IPS-NIHi11 (cell line): ENCODE data around the gene WNT7B.

Source experiments
- DNase-seq: peaks from one replicate; pipeline ENCODE4 v3.0.0; 2012; ENCODE audit warnings: mixed read lengths, low spot score

WNT7B gene

DNA sequence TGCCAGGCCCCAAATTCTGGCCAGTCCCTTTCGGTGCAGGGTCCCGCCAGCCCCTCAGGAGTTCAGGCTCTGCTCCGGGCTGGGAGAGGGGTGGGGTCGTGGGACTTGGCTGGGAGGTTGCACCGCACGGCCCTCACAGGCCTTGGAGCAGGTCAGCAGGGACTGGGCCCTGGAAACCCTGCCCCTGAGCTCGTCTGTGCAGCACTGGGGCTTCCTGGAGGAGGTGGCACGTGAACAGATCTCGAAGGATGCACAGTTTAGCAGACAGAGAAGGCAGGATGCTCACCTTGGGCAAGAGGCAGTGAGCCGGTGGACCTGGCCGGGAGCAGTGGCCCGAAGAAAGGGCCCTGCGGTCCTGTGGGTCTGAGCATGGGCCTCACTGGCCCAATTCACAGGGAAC is 70.0 kb downstream of the WNT7B start:
- DNase-seq, result no peak

DNA sequence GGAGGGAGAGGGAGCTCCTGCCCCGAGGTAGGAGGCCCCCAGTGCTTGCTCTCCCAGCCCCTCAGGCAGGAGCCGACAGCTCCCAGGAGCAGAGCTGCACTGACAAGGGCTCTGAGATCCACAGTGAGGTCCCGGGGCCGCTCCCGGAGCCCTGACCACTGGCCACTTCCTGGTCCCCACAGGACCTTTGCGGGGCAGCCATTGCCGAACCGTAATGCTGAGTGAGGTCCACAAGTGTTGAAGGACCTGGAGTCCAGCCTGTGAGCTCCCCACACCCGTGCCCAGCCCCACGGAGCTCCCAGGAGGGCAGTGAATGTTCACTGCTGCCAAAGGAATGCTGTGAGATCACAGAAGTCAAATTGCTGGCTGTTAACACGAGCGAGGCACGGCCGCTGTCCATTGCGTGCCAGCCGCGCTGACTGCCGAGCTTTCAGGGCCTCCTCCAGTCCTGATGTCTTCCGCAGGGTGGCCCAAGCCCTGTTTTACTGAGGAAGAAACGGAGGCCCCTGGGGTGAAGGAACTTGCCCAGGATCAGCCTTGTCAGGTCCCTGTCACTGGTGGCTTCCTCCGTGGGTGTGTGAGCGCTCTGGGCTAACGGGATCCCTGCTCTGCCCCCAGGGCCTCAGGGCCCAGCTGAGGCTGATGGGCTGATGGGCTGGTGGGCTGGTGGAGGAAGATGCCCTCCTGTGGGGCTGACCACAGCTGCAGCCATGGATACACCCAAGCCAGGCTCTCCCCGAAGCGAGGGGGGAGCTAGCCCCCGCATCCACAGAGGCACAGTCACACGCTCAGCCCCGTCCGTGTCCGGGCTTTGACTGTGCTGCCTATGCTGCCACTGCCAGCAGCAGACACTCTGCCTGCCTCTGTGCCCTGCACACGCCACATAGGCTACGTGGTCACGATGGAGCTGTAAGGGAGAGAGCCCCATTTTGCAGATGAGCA is 70.8 kb downstream of the WNT7B start:
- no peak for DNase-seq

DNA sequence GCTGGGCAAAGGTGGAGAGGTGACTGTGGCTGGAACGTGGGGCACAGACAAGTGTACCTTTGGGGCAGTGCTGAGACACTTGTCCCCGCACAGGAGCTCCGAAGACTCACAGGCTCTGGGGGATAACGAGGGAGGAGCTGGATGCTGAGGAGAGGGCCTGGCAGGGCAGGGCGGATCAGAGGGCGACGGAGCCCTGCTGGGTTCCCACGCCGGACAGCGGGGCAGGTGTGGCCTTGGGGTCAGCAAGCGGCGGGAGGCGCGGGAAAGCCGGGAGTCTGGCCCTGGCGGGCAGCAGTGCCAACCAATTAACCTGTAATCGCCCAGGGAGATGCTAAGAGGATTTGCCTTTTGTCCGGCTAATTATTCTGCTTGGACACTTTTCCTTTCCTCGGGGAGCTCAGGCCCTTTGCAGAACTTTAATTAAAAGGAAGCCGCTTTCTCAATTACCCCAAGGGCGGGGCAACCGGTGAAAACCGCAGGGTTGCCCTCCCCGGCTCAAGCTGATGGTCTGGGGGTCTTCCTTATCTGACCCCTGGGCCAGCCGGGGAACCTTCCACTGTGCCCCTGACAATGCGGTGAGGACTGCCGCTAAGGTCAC is 71.5 kb downstream of the WNT7B start:
- DNase-seq, result no peak

DNA sequence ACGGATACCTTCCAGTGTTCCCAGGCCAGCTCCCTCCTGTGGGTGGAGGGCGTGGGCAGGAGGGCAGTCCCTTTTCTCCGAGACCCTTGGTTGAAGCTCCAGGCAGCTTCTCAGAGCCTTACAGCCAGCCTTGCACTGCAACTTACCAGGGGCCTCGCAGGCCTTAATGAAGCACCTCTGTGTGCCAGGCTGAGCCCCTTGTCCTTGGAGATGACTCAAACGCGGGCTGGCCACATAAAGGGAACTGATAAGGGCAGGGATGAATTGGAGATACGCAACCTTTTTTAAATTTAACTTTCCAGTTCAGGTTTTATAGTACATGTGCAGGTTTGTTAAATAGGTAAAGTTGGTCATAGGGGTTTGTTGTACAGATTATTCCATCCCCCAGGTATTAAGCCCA is 72.7 kb downstream of the WNT7B start:
- no peak for DNase-seq

DNA sequence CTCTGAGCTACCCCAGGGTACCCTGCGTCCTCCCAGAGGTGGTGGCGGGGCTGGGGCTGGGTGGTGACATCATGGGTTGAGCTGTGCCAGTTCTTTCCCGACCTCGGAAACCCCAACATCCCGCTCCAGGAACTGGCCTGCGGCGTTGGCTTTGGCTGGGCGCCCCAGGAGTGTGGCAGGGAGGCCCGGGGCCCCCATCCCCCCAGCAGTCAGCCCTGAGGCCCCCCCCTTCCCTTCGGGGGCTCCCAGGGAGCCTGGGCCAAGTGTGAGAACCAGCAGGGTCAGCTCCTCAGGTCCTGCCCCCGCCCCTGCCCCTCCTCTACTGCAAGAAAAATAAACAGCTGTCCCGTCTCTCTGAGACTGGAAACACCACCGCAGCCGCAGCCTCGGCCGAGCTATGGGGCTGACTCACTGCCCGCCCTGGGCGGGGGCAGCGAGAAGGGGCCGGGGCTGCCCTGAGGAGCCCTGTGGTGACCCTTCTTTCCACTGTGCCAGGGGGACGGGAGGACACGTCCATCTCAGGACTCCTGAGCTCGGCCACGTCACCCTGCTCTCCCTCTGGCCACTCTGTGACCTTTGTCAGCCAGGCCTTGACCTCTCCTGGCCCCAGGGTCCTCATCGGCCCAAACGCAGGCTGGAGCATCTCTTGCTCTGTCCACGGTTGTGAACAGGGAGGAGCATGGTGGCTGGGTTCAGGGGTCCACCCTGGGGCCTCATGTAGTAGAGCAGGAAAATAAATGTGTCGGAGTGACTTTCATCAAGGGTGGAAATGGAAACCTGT is 73.4 kb downstream of the WNT7B start:
- no peak for DNase-seq

DNA sequence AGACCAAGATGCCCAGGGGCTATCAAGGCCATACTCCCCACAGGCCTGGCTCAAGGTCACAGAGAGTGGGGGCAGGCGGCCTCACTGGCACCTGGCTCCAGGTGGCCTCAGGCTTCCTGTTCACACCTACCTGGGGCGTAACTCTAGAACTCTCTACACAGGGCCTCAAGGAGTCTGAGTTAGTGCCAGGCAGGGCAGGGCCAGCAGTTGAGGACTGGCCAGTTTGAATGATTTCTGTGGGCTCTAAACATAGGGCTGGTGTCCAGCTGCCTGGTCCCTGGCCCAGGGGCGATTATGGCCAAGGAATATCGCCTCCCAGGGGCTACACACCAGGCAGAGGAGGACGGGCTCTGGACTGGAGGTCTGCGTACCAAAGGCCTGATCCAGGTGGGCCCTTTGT is 79.2 kb downstream of the WNT7B start:
- DNase-seq, result no peak

DNA sequence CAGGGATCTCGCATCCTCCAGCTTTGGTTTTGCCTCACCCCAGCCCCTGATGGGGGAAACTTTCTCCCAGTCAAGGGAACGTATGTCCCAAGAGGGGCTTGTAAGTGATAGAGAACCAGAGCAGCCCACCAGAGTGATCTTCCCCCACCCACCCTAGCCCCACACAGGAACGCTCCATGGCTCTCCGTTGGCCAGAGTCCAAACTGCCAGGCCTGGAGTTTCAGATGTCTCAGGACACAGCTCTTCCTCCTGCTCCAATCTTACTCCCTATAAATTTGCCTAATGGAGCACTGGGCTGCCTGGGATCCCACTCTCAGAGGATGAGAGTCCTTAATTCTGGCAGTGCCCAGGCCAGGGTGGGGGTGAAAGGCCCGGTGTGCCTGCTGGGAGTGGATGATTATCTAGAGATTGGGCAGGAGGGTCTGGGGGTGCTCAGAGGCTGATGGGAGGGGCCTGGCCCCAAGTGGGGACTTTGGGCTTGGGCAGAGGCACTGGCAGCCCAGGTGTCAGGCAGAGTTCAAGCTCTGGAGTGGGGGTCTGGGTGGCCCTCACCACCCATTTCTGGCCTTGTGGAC is 79.9 kb downstream of the WNT7B start:
- no peak for DNase-seq

DNA sequence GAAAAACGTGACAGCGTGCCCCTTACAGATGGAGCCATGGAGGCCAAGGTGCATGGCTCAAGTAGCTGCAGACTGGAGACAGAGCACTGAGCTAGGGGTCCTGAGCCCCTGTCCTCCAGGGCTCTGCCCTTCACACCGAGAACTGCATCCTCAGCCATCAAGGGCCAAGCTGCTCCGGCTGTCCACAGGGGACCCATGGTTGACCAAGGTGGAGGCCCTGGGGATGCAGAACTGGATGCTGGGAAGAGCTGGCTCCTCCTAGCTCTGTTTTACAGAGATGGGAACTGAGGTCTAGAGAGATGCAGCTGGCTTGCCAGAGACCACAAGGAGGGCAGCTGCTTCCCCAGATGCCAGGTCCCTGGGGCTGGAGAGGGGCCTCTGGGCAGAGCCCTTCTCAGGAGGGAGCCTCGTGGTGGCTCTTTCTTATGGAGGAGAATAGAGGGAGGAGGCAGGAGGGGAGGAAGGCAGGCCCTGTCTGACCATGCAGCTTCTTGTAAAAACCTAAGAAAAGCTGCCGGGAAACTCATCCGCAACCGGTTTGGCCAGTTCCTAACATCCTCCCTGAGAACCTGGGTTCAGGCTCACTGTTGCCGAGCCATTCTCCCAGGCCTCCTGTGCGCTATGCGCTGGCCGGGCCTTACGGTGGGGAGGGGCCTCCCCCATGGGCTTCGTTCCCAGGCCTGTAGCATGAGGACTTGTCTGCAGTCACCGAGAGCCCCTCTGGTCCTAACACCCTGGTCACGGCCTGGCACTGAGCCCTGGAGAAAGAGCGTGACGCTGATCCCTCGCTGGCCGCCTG is 80.6 kb downstream of the WNT7B start:
- DNase-seq, result peak; percentile 72

DNA sequence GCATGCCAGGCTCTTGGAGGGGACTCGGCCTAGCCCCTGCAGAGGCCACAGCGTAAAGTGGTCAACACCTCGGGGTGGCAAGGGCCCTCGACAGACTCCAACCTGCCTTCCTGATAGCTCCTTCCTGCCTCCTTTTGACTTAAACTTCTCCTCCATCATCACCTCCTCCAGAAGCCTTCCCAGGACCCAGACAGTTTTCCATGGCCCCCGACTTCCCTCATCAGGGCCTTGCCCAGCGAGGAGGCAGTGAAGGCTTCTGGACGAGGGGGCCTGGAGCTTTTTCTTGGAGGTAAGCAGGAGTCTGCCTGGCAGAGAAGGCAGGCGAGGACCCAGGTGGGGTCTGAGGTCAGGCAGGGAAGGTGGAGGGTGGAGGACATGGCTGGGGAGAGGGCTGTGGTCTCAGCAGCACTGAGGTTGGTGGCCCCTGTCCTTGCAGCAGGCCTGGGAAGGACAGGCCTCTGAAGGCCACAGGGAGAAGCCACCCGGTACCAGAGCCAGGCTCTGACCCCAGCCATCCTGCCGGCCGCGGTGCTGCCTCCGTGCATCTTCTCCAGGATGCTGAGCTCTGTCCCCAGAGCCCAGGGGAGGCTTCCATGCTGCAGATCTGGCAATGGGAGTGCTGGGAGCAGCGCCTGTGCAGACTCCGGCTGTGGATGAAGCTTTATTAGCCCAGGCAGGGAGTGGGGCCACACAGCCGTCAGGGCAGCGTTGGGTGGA is 81.4 kb downstream of the WNT7B start:
- no peak for DNase-seq

DNA sequence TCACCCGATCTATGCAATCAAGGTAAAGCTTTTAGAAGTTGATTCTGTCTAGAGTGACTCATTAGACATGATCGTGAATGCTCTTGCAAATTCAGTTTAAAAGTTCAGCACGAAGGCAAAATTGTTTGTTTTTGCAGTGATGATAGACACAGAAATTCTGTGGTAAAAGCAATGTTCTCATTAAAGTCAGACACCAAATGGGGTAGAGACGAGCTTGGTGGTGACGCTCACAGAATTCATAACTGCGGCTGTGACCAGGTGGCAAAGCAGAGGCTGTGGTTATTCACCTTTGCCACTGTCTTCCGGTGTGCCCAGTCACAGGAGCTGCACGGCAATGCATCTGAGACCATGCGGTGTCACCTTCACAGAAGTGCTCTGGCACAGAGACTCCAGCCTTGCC is 83.4 kb downstream of the WNT7B start:
- no peak for DNase-seq

DNA sequence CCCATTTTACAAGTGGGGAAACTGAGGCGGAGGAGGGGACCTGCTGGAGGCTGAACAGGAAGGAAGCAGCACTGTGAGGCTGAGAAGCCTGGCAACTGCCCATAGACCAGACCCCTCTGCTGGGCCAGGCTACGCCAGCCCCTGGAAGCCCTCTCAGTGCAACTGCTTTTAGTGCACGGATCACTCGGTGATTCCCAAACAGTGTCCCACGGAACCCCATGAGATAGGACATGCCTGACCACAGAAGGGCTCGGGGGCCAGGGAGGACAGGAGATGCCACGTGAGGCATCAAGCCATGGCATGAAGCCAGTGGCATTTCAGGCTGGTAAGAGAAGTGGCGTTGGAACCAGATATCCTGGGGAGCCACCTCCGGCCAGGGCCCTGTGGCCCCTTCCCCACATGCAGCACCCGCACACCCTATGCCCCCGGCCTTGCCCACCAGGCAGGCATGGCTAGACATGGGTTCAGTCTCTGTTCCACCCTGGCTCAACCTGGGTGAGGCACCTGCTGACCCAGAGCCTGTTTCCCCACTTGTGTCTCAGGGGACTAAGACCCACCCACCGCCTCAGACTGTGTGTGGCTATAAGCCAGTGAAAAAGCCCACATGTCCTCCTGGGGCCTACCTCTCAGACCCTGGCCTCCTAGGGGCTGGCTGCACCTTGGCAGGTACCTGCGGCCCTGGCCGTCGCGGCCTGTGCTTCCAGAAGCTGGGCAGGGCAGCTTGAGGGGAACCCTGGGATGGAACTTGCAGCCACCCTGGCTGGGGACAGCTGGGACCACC is 84.1 kb downstream of the WNT7B start:
- no peak for DNase-seq

DNA sequence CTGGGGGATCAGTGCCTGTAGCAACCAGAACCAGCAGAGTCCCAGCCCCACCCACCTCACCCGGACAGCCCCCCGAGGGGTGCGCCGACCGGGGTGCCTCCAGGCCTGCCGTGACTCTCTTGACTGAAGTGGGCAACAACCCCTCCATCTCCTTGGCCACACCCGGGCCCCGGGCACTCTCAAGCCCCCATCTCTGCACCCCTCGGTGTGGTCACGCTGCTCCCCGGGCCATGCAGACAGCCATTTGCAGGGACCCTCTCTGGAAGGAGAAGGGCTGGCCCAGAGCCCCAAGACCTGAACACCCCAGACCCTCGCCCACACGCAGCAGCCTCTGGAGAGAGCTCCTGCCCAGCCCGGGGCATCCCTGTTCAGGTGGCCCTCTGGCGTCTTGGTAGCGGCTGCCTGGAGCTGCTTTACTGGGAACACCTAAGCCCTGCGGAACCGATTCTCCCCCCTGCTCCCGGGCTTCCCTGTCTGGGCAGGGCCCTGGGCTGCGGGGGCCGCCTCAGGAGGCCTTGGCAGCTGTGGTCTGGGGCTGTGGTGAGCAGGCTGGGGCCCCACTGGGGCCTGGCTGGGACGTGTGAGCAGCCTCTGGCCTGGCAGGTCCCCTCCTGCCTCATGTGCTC is 84.9 kb downstream of the WNT7B start:
- DNase-seq, result no peak

DNA sequence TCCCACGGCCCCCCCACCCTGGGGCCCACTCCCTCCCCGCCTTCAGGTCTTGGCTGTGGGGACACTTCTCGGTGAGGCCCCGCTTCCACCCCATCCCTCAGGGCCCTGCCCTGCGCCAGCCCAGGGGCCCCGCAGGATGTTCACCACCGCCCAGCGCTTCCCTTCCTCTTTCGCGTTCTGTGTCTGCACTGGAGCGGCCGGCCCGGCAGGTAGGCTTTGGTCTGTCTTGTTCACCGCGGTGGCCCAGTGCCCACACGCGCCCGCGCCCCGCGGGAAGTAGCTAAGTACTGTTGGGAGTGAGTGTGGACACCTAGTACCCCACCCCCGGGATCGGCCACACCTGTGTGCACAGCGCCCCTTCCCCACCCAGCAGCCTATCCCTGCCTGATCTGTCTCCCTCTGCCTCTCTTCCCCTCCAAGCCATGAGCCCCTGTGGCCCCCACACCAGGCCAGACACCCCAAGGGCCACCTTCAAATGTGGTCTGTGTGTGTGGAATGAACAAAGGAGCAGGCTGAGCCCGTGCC is 85.4 kb downstream of the WNT7B start:
- no peak for DNase-seq

DNA sequence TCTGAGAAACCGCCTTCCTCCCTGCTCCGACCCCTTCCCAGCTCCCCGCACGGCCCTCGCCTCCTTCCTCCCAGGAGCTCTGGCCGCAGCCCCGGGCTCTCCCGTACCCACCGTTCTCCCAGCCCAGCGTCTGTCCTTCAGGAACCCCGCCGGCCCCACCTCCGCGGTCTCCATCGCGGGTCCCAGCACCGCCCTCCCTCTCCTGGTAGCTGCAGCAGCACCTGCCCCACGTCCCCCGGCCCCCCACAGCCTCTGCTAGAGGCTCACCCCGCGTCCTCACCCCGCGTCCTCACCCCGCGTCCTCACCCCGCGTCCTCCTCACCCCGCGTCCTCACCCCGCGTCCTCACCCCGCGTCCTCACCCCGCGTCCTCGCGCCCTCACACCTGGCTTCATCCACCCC is 85.9 kb downstream of the WNT7B start:
- no peak for DNase-seq

DNA sequence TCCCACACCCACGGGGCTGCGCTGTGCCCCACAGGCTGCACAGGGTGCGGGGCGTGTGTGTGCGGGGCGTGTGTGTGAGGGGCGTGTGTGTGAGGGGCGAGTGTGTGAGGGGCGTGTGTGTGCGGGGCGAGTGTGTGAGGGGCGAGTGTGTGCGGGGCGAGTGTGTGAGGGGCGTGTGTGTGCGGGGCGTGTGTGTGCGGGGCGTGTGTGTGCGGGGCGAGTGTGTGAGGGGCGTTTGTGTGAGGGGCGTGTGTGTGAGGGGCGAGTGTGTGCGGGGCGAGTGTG is 86.7 kb downstream of the WNT7B start:
- DNase-seq, result no peak

DNA sequence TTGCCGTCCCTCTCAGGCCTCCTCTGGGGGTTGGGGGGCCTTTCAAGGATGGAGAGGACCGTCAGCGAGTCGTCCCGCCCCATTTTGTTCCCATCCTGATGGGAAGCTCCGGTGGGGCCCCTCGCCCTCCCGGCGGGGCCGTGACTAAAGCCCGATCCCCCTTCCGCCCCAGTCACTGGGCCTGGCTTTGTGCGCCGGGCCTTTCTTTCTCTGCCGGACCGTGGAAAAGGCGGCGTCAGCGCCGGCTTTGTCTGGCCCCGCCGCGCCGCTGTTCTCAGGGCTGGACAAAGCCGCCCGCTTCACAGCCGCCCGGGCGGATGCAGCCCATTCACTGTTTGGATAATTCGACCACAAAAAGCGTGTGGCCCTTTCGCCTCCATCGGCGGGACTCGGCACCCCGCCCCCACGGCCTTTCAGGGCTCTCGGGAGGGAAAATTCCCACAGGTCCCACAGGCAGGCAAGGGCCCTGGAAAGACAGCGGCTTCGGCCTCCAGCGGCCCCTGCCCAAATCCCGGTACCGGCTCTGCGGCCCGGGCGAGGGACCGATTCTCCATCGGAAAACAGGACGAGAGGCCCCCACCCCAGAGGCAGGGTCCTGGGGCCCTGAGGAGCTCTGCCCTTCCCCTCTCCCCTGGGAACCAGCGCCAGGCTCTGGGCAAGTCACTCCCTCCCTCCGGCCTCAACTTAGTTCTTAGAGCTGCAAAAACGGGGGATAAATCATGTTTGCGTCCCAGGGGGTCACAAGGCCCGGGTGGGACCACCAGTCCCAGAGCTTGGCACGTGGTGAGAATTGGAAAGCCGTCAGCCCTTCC is 87.2 kb downstream of the WNT7B start:
- no peak for DNase-seq

DNA sequence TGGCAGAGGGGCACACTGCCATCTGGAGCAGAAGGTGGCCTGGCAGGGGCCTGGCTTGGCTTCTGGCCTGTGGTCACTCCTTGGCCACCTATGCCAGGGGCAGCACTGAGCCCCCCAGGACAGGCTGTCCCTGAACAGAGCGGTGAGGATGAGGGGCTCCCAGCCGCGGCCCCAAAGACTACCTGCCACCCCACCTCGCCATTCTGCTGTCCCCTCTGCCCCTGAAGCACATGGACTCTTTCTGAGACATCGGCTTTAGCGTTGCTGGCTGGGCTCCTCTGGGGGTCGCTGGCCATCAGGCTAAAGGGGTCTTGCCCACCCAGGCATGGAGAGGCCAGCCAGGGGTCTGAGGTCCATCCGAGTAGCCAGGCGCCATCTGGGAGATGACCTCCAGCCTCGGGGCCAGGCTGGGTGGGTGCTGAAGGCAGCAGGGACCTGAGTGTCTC is 87.8 kb downstream of the WNT7B start:
- no peak for DNase-seq

DNA sequence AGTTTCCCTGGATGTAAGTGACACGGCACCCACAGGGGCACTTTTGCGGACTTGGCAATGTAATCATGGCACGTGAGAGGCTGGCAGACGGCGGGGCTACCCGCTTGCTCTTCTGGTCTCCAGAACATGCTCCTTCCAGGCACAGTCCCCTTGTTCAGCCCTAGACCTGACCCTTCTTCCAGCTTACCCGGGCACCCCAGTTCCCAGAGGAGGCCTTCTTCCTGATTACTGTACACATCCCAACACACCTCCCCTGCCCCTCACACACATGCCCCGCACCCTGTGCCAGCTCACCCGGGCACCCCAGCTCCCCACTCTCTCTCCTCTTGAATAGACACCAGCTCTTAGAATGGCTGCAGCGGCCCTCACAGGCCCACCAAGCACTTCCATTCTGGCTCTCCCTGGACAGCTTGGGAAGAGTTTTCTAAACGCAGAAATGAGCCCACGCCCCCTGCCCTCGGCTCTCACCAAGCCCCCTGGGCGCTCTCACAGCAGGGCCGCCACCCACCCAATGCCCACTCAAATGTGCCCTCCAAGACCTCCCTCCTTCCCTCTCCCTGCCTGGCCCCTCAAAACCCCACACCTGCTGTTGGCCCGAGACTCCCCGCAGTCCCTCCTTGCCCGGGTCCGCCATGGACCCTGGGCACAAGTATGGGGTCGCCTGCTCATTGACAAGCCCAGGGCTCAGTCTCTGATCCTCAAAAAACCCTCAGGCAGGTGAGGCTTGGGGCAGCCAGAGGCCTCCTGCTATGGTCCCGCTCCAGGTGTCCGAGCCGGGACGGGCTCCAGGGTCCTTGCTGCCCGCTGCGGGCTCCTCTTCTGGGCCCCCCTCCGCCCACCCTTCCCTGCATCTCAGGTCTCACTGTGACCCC is 88.5 kb downstream of the WNT7B start:
- no peak for DNase-seq
